ENCODE measurements around the gene MMP20.
"Not testable (repeated sequence)": the region's sequence is repeated elsewhere in the genome, so short reads cannot be mapped to it uniquely, and the experiment has no call there.

- TF ChIP-seq EZH2 (IDR thresholded peaks at IDR 0.05; ENCODE audit: insufficient read depth, poor library complexity, severe bottlenecking); EZH2phosphoT487 (IDR thresholded peaks at IDR 0.05; ENCODE audit: insufficient read depth, low read depth): not testable (repeated sequence)
These were observed 4.8 kb upstream of the MMP20 start for GRCh38 chr11:102629908-102630307.
